HuH-7 (cell line): ENCODE results near the gene FAM78B.

Source experiments
- DNase-seq: peaks from one replicate; pipeline ENCODE4 v3.0.0; 2011; ENCODE audit warnings: low spot score

FAM78B gene

DNA sequence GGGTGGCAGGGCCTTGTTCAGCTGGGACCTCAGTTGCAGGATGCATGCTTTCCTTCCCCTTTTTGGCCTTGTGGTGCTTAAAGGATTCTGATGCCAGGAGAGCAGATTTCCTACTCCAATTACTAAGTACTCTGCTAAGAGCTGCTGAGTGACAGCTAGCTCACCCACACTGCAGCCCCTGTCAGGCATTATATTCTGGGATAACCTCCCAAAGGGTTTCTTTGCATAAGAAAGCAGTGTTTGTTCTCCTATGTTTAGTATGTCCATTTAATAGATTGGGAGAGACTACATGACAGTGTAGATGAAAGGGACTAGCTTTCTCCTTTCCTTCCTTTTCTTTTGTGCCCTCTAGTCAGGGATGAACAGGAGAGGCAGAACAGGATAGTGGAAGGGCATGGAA lies 100.7 kb downstream of the FAM78B start:
- no peak for DNase-seq

DNA sequence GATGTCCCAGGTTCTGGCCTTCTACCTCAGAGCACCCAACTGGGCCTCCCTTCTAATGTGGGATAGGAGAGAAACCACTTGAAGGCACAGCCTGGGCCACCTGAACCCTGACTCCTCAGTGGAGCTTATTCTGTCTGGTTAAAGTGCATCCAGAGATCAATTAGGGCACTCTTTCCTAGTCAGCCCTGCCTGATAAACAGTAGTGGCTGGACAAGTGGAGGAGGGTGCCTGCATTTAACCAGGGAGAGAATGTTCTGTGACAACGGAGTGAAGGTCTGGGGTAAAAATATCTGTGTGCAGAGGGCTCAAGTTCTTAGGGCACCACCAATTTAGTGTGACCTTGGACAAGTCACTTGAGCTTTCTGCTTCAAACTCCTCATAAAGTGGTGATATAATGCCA lies 101.8 kb downstream of the FAM78B start:
- DNase-seq: no peak

DNA sequence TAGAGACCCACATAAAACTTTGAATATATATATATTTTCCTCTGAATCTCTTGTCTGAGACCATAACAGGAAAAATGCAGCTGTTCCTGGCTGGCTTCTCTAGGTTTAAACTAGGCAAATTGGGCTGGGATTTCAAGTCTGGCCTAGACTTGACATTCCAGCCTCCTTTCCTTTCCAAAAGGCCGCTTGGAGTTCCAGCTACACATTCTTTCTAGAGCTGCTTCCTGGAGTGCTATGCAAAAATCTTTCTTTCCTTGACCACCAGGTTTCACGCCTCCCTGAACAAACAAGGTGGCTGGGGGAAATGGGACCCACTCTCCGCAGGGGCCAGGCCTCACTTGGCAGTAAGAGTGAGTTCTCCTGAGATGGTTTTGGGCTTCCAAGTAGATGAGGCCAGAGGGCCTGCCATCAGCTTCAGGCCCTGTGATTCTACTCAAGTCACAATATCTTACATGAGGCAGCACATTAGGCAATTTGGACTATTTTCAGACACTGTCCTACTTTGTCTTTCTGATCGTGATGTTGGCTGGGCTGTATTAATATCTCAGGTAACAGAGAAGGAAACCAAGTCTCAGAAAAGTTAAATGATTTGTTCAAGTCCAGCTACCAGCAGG lies 102.4 kb downstream of the FAM78B start:
- DNase-seq: no peak

DNA sequence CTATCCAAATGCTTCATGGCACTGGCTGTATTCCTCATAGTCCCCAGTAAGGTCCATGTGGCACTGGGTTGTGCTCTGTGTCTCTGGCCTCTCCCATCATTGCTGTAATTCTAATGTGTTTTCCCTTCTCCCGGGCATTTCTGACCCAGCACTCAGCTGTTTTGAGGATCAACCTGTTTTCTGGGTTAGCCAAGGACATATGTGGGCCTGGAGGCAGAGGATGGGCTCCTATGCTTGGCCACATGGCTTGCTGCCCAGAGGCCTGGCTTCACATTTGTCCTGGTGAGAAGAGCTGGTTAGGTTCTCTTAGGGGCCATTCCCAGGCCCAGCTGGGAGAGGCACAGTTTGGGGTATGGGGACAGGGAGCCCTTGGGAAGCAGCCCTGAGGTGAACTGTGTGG lies 103.1 kb downstream of the FAM78B start:
- no peak for DNase-seq

DNA sequence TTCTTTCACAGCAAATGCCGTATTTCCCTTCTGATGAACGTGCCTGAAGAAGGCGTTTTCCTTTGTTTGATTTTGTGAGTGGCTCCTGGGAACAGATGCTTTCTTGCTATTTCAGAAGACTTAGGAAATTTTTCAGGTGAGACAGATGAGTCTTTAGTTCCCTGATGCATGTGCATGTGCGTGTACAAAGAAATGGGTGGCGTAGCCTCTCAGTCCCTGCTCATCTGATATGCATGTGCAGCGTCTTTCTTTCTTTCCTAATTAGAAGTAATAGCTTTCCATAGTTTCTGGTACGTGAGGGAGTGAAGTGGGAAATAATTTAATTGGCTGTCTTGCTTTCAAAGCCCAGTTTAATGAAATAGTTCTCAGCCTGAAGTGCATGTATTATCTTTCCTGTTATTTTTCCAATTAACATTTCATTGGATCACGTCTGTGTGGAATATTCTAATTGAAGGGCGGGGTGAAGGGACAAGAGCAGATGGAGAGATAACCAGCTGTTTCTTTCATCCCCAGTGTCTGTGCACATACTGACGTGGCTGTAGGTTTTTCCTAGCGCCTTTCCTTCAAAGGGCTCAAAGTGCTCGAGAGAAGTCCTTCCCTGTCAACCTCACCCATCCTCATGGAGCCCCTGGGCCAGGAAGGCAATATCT lies 104.3 kb downstream of the FAM78B start:
- DNase-seq: no peak

DNA sequence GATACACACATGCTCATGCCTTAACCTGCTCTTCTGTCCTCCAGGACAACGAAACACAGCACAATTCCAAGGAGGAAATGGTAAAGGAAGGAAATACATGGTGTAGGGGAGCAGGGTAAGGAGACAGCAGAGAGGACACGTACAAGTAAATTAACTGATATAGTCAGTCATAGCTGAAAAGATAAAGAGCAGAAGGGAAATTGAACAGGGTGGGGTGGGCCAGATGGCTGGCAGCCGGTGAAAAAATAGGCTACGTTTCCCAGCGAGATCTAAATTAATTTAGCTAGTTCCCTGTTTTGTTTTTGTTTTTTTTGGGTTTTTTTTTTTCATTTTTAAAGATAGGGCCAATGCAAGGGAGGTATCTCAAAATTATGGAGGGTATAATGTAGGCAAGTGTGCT lies 109.2 kb downstream of the FAM78B start:
- no peak for DNase-seq

DNA sequence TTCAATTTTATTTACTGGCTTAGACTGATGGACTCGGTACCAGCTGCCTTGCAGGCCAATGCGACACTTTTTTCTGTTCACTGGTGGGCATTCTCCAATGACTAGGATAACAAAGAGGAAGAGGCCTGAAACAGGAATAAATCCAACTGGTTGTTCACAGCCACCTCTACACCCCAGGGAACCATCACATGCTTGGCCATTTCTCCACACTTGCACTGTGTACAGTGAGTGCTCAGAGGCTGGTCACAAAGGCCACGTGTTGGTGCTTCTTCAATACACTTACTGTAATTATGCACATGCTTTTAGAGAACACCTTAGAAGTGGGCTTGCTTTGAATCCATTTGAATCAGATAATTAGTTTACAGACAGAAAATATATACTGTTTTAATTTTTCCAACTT lies 113.4 kb downstream of the FAM78B start:
- no peak for DNase-seq

DNA sequence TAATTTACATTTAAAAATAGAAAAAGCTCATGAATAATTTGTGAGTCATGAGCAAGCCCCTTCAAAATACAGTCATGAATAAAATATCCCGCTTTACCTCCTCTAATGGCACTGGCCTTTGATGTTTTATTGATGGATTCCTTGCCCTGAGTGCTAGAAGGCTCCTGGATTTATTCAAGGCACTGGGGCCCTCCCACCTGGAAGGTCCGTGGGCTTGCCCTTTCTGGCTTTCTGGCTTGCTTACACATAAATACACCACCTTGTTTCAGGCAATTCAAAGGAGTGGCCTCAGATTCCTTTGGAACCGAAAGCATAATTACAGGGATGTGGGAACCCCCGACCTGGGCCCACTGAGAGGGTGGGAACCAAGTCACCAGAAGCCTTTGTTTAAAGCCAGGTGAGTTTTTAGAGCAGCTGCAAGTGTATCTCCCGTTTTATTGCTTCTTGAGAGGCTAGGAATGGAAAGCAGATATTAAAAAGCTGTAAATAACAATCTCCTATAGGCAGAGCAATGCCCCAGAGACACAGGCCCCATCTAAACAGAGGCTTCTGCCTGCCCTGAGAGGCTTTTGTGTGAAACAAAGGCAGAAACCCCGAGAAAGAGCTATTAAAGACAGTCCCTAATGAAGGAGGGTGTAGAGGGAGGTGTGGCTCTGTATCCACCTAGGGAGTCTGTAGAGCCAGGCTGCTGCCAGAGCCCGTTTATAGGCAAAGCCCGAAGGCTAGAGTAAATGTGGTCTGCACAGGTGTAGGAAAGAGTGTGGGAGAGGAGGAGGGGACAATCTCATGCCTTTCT lies 126.4 kb downstream of the FAM78B start:
- DNase-seq: no peak

DNA sequence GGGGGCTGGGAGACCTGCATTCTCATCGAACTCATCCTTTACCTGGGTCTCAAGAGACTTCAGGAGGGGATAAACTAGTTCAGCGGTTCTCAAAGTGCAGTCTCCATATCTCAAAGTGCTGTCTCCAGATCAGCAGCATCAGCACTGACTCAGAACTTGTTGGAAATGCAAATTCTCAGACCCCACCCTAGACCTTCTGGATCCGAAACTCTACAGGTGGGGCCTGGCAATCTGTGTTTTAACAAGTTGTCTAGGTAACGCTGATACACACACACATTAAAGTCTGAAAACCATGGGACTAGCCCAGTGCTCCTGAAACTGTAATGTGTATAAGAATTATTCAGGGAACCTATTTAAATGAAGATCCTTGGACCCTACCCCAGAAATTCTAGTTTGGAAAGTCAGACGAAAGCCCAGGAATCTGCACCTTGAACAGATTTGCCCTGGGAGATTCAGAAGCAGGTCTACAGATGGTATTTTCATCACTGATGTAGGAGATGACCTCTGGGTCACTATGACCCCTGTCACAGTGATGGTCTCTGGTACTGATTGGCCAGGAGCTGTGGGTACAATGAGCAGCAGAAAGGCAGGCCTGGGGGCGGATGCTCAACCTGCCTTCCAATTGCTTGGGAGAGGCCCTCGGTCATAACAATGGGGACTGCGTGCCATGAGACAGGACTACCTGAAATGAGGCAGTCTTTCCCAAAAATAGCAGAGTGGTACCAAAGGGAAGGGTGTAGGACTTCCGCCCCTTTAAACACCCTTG lies 127.2 kb downstream of the FAM78B start:
- no peak for DNase-seq

DNA sequence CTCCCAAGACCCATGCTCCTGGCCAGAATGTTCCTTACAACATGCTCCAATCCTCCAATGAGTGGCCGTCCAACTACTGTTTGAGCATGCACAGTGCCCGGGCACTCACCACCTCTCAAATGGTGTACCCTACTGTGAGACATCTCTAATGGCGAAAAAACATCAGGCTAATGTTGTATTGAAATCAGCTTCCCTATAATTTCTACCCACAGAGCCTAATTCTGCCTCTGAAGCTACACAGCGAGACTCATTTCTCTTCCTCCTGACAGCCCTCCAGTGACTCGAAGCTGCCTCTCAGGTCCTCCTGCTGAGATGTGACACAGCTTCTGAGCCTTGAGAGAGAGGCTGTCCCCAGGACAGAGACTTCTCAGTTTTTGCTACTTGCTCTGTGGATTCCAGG lies 130.7 kb downstream of the FAM78B start:
- no peak for DNase-seq

DNA sequence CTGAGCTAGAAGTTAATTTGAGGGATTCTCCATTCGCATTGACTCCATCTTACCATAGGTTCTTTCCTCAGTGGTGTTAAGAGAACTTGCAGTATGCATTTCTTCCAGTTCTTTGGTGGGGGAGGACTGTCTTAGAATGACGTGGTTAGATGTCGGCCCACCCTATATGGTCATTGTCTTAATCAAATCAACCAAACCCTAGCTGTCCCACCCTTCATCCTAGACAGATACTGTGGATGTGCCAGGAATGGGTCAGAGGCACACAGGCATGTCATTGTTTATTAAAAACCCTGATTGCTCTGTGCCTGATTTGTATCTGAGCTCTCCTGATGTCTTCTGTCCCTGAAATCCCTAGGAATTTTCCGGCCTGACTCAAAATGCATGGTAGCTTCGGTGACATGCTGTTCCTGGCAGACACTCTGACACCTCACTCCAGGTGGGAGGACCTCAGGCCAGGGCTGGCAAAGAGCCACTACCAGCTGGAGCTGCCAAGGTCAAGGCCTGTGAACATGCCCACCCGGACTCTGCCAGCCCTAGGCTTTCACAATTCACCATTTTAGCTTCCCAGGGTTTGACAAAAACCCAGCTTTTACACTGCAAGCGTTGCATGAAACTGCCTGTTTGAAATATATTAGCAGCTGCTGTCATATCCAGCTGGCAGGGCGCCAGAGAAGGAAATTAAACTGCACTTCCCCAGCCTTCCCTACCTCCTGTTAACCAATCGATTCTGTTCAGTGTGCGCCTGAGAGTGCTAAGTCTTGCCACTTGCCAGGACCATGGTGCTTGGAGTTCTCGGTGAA lies 134.0 kb downstream of the FAM78B start:
- no peak for DNase-seq

DNA sequence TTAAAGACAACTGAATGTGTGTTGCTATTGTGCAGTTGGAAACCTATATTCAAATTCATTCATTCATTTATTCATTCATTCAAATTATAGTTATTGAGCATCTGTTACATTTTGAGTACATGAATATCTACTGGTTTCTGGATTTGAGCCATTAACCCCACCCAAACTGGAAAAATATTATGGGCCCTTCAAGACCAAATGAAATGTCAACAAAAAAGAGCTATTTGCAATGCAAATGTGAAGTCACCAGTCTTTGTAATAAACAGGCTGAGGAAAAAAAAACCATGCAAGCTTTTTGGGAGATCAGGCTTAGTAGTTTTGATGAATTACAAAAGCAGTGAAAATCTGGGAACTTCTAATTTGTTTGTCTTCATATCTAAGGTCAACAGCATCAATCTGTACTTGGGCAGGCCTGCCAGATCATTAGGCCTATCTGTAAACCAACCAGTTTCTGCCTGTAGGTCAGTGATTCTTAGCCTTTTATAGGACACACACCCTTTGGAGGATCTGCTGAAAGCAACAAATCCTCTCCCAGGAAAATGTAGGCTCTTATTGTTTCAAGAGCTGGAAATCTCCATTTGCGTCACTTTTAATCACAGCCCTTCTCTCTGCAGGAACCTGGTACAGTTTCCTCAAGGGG lies 134.7 kb downstream of the FAM78B start:
- DNase-seq: no peak

DNA sequence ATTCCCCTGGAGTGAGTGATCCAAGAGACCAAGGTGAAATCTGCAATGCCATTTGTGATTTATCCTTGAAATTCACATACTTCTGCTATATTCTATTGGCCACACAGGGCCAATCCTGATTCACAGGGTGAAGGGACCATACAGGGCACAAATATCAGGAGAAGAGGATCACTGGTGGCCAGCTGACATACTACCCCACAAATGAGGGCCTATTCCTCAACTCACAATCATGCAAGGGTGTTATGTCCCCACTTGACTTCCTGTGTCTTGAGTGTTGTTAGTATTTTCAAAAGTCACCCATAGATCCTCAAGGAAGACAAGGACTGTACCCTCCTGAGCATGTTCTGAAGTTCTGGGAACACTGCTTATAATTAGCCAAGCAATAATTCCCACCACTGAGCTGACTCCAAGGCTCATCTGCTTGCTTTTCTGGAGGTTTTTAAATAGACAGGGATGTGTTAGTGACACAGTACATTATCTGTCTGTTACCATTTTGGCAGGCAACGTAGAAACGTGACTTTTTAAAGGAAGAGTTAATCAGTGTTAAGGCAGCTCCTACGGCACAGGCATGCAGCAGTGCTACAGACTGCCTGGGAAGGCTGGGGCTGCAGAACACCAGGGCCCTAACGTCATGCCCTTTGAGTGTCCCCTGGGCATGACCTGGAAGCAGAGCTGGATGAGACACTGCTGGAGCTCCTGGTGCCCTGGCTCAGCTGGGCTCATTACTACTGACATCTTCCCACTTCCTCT lies 137.4 kb downstream of the FAM78B start:
- DNase-seq: no peak

DNA sequence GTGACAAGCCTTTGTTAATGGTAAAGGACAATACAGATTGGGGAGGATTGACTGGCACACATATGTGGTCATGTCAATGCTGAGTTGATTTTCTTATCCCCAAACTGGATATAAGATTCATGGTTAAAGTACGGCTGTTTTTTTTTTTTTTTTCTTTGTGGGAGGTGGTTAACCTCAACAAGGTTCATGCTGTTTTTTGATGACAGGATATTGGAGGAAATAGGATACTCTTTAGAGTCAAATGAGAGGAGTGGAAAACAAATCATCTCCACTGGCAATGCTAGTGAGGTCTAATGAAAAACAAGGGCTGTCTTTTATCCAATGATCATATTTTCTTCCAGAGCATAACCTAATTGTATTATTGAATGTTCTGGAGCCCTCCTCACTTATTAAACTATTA lies 140.2 kb downstream of the FAM78B start:
- no peak for DNase-seq

DNA sequence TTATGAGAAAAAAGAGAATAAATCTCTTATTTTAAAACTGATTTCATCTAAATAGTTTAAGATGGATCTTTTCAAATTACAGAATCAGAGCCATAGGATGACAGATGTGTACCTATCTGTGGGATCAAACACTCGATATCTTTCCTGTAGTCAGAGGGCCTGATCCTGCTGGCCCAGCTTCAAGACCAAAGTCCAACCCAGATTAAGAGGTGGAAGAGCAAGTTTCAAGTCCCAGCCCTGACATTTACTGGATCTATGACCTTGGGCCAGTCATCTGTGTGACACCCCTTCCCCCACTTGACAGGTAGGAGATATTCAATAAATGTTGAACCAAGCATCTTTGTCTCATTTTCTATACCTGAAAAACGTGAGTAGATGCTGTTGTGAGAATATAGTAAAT lies 140.7 kb downstream of the FAM78B start:
- DNase-seq: no peak

DNA sequence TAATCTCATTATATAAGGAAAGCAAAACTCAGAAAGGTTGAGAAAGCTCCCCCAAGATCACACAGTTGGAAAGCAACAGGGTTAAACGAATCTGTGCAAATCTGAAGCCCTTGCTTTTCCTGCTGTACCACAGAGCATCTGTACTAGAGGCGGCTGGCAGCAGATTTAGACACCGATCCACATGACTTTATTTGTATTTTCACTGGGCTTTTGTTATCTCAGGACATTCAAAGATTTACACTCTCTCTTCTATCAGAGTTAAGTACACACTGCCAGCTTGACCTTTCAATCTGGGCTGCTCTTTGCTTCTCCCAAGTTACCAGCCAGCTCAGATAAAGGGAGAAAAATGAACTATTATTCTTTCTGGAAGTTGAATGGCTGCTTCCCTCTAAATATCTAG lies 146.6 kb downstream of the FAM78B start:
- no peak for DNase-seq
